ENCODE results near the gene CSF3R.

GRCh38 chr1:36446746-36447145 lies 36.0 kb downstream of the CSF3R start:
- TF ChIP-seq CTCF (IDR thresholded peaks at IDR 0.05; ENCODE audit: poor library complexity, severe bottlenecking) (no peak), POLR2AphosphoS5 (IDR thresholded peaks at IDR 0.05) (no peak), REST (IDR thresholded peaks at IDR 0.05; ENCODE audit: borderline replicate concordance) (no peak), RAD21 (conservative IDR thresholded peaks at IDR 0.05) (no peak), EZH2 (IDR thresholded peaks at IDR 0.05; ENCODE audit: borderline replicate concordance, insufficient read depth, low read length, poor library complexity, severe bottlenecking) (no peak)
